Activated naive CD4-positive, alpha-beta T cell treated with anti-CD3 and anti-CD28 coated beads for 36 hours (primary cell): ENCODE results near the gene TMEM185B. TPM values are rescaled to one million over a fixed set of nuclear protein-coding genes. Genes with fewer than 3 reads are reported as not detected.

Experiments
- CTCF ChIA-PET: fragments of 350-600 bp; sonication (Branson Sonifier 250); formaldehyde crosslinking; loops from one replicate; lab custom pipeline; 2021; ENCODE audit warnings: antibody characterized with exemption; lab: Charles Lee
- DNase-seq: peaks from one replicate; pipeline ENCODE4 v3.0.0-alpha.2; 2020
- H3K27ac Mint-ChIP-seq: one replicate; pipeline ENCODE4 v1.8.0; 2021; ENCODE audit warnings: mild to moderate bottlenecking, mixed read lengths
- H3K27me3 Mint-ChIP-seq: one replicate; pipeline ENCODE4 v1.8.0; 2021; ENCODE audit warnings: low read depth, mixed read lengths
- H3K36me3 Mint-ChIP-seq: one replicate; pipeline ENCODE4 v1.8.0; 2021; ENCODE audit warnings: low read depth, mixed read lengths
- H3K4me1 Mint-ChIP-seq: one replicate; pipeline ENCODE4 v1.8.0; 2021; ENCODE audit warnings: low read depth, mixed read lengths
- H3K4me3 Mint-ChIP-seq: one replicate; pipeline ENCODE4 v1.8.0; 2021; ENCODE audit warnings: mild to moderate bottlenecking, moderate library complexity, mixed read lengths
- H3K9me3 Mint-ChIP-seq: one replicate; pipeline ENCODE4 v1.8.0; 2021; ENCODE audit warnings: mixed read lengths
- intact Hi-C: fragments of 100-400 bp; cut with micrococcal nuclease; formaldehyde crosslinking; loops from one replicate; pipeline ENCODE4 v1.15.1; 2023
- total RNA-seq, 2 experiments: library from RNA; stranded (reverse); gene quantifications; one replicate each; pipeline ENCODE4 v1.2.3, GENCODE V29; 2021

Gene TMEM185B
- total RNA-seq, 2 experiments from 2014 or later: 11.4 to 12.2 TPM

- no peaks in the 10 kb centered on the region for H3K27me3 Mint-ChIP-seq
- intact Hi-C loops: no loop called here
- H3K4me1 Mint-ChIP-seq: peaks cover 28% of the 10 kb centered on the region
Measured at GRCh38 chr2:120219291-120219690, 3.9 kb downstream of the TMEM185B start.

DNA sequence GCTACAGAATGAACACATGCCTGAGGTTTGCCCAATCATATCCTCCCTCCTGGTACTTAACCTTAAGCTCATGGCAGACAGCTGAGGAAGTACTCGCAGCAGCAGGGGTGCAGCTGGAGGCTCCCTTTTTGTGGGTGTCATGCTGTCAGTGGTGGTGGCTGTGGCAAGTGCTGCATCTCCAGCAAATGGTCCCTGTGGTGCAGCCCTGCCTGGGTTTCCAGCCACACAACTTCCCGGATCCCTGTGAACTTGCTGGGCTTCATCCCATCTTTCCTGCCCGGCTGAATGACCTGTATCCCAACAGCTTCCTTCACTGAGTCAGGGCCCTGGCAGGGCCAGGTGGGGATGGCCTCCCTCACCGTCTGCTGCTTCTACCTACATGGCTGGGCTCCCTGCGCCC is 5.0 kb downstream of the TMEM185B start:
- CTCF ChIA-PET: interaction anchor here (2.0 kb wide), 1 partner anchor 43 kb away, joined by 7 read pairs; no protein-coding TSS in a partner anchor
- Mint-ChIP-seq H3K36me3 (peaks cover 56% of the 10 kb centered on the region), H3K9me3 (peaks cover 31% of the 10 kb centered on the region), H3K27me3 (no peaks in the 10 kb centered on the region), H3K4me1 (peaks cover 25% of the 10 kb centered on the region), H3K27ac (no peak overlapping the region), H3K4me3 (no peak overlapping the region)
- intact Hi-C loops: no loop called here
- no peak for DNase-seq

More at GRCh38 chr2:120219291-120219690, 3.9 kb downstream of the TMEM185B start:
- peaks cover 56% of the 10 kb centered on the region for H3K36me3 Mint-ChIP-seq
- no peak for DNase-seq
- no peak overlapping the region for H3K27ac Mint-ChIP-seq
- H3K9me3 Mint-ChIP-seq: peaks cover 31% of the 10 kb centered on the region
- no peak overlapping the region for H3K4me3 Mint-ChIP-seq
- CTCF ChIA-PET: interaction anchor here (1.1 to 2.0 kb wide), 3 partner anchors 13 to 94 kb away, joined by 4 to 7 read pairs (median 5); no protein-coding TSS in a partner anchor

DNA sequence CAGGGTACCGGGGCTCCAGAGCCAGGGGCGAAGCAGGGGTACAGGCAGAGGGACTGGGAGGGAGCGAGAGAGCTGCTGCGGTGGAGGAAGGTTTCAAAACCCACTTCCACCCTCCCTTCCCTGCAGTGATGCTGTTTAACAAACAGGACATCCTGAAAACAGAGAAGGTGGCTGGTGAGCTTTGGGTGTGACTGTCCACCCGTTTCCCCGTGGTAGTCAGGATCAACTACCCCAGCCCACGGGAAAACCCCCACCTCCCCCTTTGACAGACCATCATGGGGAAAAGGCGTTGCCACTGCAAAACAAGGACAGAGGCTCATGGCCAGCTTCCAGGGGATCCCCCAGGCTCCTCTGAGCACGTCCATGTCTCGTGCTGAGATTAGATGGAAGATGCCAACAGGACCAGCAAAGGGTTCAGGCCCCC is 12.9 kb downstream of the TMEM185B start:
- DNase-seq: no peak
- Mint-ChIP-seq H3K36me3 (no peaks in the 10 kb centered on the region), H3K27me3 (no peaks in the 10 kb centered on the region), H3K4me3 (no peak overlapping the region), H3K4me1 (peaks cover 3% of the 10 kb centered on the region), H3K27ac (no peak overlapping the region), H3K9me3 (no peaks in the 10 kb centered on the region)
- CTCF ChIA-PET: interaction anchor here (0.7 to 1.8 kb wide), 3 partner anchors 34 to 876 kb away, joined by 3 to 9 read pairs (median 3); no protein-coding TSS in a partner anchor
- intact Hi-C loops: no loop called here

- H3K27ac Mint-ChIP-seq: no peak overlapping the region
Measured at GRCh38 chr2:120209427-120210269, 13.6 kb downstream of the TMEM185B start.

DNA sequence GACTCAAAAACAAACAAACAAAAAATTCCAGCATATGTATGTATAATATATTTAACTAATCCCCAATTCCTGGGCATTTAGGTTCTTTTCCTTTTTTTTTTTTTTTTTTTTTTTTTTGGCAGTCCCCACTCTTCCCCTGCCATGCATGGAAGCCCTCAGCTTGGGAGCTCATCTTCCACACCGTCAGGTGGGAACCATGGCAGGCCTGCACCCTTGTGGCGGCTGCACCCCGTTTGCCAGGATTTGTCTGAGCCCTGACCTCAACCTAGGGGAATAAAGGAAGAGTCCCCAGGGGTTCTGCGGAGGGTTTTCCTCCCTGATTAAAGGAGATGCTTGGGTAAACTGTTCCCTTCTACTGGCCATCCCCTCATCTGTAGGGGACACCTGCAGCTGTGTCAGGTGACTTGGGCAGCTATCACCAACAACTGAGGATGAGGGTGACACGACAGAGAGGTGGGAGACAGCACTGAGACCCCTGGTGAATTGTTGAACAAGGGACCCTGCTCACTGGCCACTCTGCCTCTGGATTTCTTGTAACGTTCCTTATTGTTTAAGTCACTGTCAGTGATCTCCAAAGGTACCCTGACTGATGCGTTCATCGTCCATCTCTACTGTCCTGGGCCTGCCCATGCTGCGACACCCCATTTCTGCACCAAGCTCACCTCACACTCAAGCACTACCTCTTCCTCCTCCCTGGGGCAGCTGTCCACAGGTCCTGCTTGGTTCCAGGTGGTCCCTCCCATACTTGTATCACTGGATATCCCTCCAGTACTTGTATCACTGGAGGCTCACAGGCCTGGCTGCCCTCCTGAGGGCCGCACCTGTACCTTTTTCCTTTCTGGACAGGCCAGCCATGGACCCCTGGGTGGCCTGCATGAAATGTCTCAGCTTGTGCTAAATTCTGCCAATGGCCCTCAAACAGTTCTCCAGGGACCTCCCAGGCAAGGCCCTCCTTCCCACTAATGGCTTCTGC is 14.5 kb downstream of the TMEM185B start:
- CTCF ChIA-PET: interaction anchor here (0.6 to 1.8 kb wide), 2 partner anchors 27 to 104 kb away, joined by 4 to 9 read pairs; no protein-coding TSS in a partner anchor
- intact Hi-C loops: no loop called here
- no peak for DNase-seq
- Mint-ChIP-seq H3K36me3 (no peaks in the 10 kb centered on the region), H3K27ac (no peak overlapping the region), H3K4me3 (no peak overlapping the region), H3K9me3 (no peaks in the 10 kb centered on the region), H3K27me3 (no peaks in the 10 kb centered on the region), H3K4me1 (peaks cover 3% of the 10 kb centered on the region)

More at GRCh38 chr2:120209427-120210269, 13.6 kb downstream of the TMEM185B start:
- CTCF ChIA-PET: interaction anchor here (0.7 to 1.8 kb wide), 2 partner anchors 103 to 876 kb away, joined by 3 to 9 read pairs; no protein-coding TSS in a partner anchor
- H3K4me3 Mint-ChIP-seq: no peak overlapping the region
- intact Hi-C loops: no loop called here
- no peaks in the 10 kb centered on the region for H3K27me3 Mint-ChIP-seq
- peaks cover 3% of the 10 kb centered on the region for H3K4me1 Mint-ChIP-seq
- DNase-seq: no peak
- no peaks in the 10 kb centered on the region for H3K9me3 Mint-ChIP-seq
- H3K36me3 Mint-ChIP-seq: no peaks in the 10 kb centered on the region

GRCh38 chr2:120206022-120206581 is 17.1 kb downstream of the TMEM185B start:
- intact Hi-C loops: loop anchor here (1.0 kb wide), 1 partner anchor 107 kb away; no protein-coding TSS in a partner anchor
- Mint-ChIP-seq H3K4me3 (no peak overlapping the region), H3K9me3 (no peaks in the 10 kb centered on the region), H3K36me3 (no peaks in the 10 kb centered on the region), H3K27me3 (no peaks in the 10 kb centered on the region), H3K4me1 (peaks cover 3% of the 10 kb centered on the region), H3K27ac (no peak overlapping the region)
- CTCF ChIA-PET: interaction anchor here (0.5 to 1.4 kb wide), 7 partner anchors 13 to 108 kb away, joined by 3 to 7 read pairs (median 4); no protein-coding TSS in a partner anchor
- DNase-seq: peak; percentile 62

GRCh38 chr2:120204945-120205670 is 18.1 kb downstream of the TMEM185B start:
- Mint-ChIP-seq H3K9me3 (no peaks in the 10 kb centered on the region), H3K4me1 (peaks cover 3% of the 10 kb centered on the region), H3K4me3 (no peak overlapping the region), H3K27me3 (no peaks in the 10 kb centered on the region), H3K27ac (no peak overlapping the region), H3K36me3 (no peaks in the 10 kb centered on the region)
- CTCF ChIA-PET: interaction anchor here (1.0 to 1.6 kb wide), 3 partner anchors 30 to 109 kb away, joined by 3 to 4 read pairs (median 4); no protein-coding TSS in a partner anchor
- no peak for DNase-seq
- intact Hi-C loops: no loop called here

DNA sequence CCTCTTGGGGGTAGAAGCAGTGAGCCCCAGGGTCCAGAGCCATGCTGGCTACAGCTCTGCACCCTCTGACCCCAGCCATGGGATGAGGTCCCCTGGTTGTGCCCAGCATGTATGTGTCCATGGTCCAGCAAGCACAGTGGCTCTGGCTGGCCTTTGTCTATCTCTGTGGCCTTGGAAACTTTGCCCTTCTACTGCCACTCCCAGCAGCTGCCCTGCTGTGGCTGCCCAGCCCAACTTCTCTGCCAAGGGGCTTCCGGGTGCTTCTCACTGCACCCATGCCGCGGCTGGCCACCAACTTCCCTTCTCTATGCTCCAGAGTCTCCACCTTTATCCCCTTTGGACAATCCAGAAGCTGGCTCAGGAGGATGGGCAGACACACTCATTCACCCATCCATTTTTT is 18.8 kb downstream of the TMEM185B start:
- intact Hi-C loops: no loop called here
- Mint-ChIP-seq H3K27ac (no peak overlapping the region), H3K27me3 (no peaks in the 10 kb centered on the region), H3K4me1 (peaks cover 1% of the 10 kb centered on the region), H3K4me3 (no peak overlapping the region), H3K36me3 (no peaks in the 10 kb centered on the region), H3K9me3 (no peaks in the 10 kb centered on the region)
- CTCF ChIA-PET: interaction anchor here (1.0 to 1.6 kb wide), 3 partner anchors 30 to 110 kb away, joined by 3 to 4 read pairs (median 4); no protein-coding TSS in a partner anchor
- DNase-seq: no peak

DNA sequence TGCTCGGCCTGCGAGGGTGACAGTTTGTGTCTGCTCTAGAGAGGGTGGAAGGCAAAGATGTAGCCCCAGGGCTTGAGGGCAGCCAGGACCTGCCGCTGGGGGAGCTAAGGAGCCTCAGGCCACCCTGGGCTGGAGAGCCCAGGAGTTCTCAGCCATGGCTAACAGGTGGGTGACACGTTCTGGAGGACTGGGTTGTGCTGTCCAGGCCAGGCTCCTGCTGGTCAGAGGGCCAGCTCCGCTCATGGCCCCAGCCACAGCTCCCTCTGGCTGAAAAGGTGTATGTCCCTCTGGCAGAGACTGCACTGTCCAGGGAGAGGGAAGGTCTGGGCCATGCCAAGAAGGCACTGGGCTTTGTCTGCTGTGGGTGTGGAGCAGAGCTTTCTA is 19.2 kb downstream of the TMEM185B start:
- no peaks in the 10 kb centered on the region for H3K27me3 Mint-ChIP-seq
- no peak overlapping the region for H3K27ac Mint-ChIP-seq
- no peak for DNase-seq
- no peak overlapping the region for H3K4me3 Mint-ChIP-seq
- H3K36me3 Mint-ChIP-seq: no peaks in the 10 kb centered on the region
- CTCF ChIA-PET: interaction anchor here (0.6 to 1.6 kb wide), 3 partner anchors 18 to 110 kb away, joined by 3 to 4 read pairs (median 4); no protein-coding TSS in a partner anchor
- no peaks in the 10 kb centered on the region for H3K9me3 Mint-ChIP-seq
- intact Hi-C loops: no loop called here
- H3K4me1 Mint-ChIP-seq: no peaks in the 10 kb centered on the region

GRCh38 chr2:120203251-120204021 is 19.8 kb downstream of the TMEM185B start:
- Mint-ChIP-seq H3K9me3 (peaks cover 3% of the 10 kb centered on the region), H3K4me3 (no peak overlapping the region), H3K27ac (no peak overlapping the region), H3K27me3 (no peaks in the 10 kb centered on the region), H3K36me3 (peaks cover 2% of the 10 kb centered on the region), H3K4me1 (no peaks in the 10 kb centered on the region)
- DNase-seq: no peak
- intact Hi-C loops: no loop called here
- CTCF ChIA-PET: interaction anchor here (0.6 to 1.4 kb wide), 3 partner anchors 18 to 210 kb away, joined by 4 to 5 read pairs (median 4); no protein-coding TSS in a partner anchor
